ENCODE measurements around the gene ANKUB1. TPM values are rescaled to one million over a fixed set of nuclear protein-coding genes. Genes with fewer than 3 reads are reported as not detected.

Gene ANKUB1
- total RNA-seq, 1 experiment from 2014 or later, result not detected

DNA sequence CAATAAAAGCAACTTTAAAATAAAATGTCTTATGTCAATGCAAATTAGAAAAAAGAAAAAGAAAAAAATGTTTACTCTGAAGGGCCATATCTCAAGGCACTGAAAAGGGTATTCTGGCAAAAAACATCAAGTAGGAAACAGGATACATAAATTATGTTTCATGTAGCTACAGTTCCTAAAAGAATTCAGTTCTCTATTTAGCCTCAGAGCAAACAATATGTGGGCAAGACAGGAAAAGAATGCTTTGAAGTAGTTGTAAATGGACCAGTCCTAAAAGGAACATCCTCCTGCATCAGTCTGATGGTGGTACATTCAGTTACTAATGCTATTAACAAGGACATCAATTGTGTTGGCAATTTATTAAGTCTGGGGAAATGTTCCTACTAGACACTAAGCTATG lies 48.2 kb downstream of the ANKUB1 start:
- ChIA-PET CTCF (no interaction called here), POLR2A (interaction anchor here (1.1 kb wide), 1 partner anchor 8 kb away, joined by 3 read pairs; the partner anchor contains the start of gene COMMD2), RAD21 (ENCODE audit: low non-redundant PET in 1 of 2, low total read pairs in 2 of 2, uncharacterized antibody in 2 of 2, unreplicated experiment in 2 of 2) (no interaction called here)
- Histone ChIP-seq H4K20me1 (ENCODE audit: insufficient read depth) (no peaks in the 10 kb centered on the region), H3K4me1 (ENCODE audit: control insufficient read depth in 1 of 2, insufficient read depth in 2 of 2, low read length in 2 of 2) (no peaks in the 10 kb centered on the region), H3K4me3 (replicated peaks in 1 of 2; ENCODE audit: low read depth in 1 of 2, low read length in 2 of 2) (no peak overlapping the region), H3K27ac (ENCODE audit: low read depth, low read length) (no peak overlapping the region), H3K9me2 (ENCODE audit: insufficient read depth) (no peaks in the 10 kb centered on the region), H3K36me3 (ENCODE audit: control insufficient read depth in 1 of 2, insufficient read depth in 2 of 2, low read length in 2 of 2) (peaks cover 37 to 42% of the 10 kb centered on the region in 2 experiments), H3K79me2 (ENCODE audit: insufficient read depth, low read length) (no peaks in the 10 kb centered on the region; the same call in 1 of the 2 replicates), H3K9ac (ENCODE audit: low read length) (no peak overlapping the region), H3K27me3 (ENCODE audit: insufficient read depth, low read length) (no peaks in the 10 kb centered on the region), H3K4me2 (ENCODE audit: low read length) (no peak overlapping the region), H2AFZ (ENCODE audit: low read depth, low read length, poor library complexity, severe bottlenecking) (no peak overlapping the region), H3K9me3 (ENCODE audit: control insufficient read depth in 1 of 2, insufficient read depth in 1 of 2, low read depth in 1 of 2, low read length in 2 of 2) (no peaks in the 10 kb centered on the region)
- intact Hi-C loops (cut with micrococcal nuclease), result no loop called here
- no TSS peak for BruUV-seq (replicated peaks)
- TF ChIP-seq EZH2phosphoT487 (IDR thresholded peaks at IDR 0.05; ENCODE audit: borderline replicate concordance) (no peak), SP1 (IDR thresholded peaks at IDR 0.05; ENCODE audit: low read depth) (no peak), ZBTB33 (IDR thresholded peaks at IDR 0.05; ENCODE audit: extremely low read depth, insufficient replicate concordance, low read length) (no peak), EZH2 (IDR thresholded peaks at IDR 0.05) (no peak), CEBPB (IDR thresholded peaks at IDR 0.05; ENCODE audit: low read depth) (no peak), YY1 (IDR thresholded peaks at IDR 0.05; ENCODE audit: extremely low read depth, insufficient replicate concordance, low read depth, low read length) (no peak), POLR2A (IDR thresholded peaks at IDR 0.05; ENCODE audit: borderline replicate concordance, extremely low read depth, insufficient read depth, insufficient read length) (no peak), TCF7L2 (IDR thresholded peaks at IDR 0.05; ENCODE audit: borderline replicate concordance, extremely low read depth, insufficient read depth, insufficient read length) (no peak), RAD21 (IDR thresholded peaks at IDR 0.05; ENCODE audit: low read depth) (no peak), SIN3A (IDR thresholded peaks at IDR 0.05; ENCODE audit: low read depth) (no peak), SRF (IDR thresholded peaks at IDR 0.05; ENCODE audit: low read depth) (no peak), JUND (IDR thresholded peaks at IDR 0.05) (no peak), ZFX (IDR thresholded peaks at IDR 0.05) (no peak), POLR2AphosphoS5 (IDR thresholded peaks at IDR 0.05; ENCODE audit: low read depth, low read length) (no peak), ZNF274 (IDR thresholded peaks at IDR 0.05; ENCODE audit: low read depth, low read length) (no peak)
- TF ChIP-seq, protein P1, sequence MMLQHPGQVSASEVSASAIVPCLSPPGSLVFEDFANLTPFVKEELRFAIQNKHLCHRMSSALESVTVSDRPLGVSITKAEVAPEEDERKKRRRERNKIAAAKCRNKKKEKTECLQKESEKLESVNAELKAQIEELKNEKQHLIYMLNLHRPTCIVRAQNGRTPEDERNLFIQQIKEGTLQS (IDR thresholded peaks at IDR 0.05), result no peak
- TF ChIP-seq, protein P2, sequence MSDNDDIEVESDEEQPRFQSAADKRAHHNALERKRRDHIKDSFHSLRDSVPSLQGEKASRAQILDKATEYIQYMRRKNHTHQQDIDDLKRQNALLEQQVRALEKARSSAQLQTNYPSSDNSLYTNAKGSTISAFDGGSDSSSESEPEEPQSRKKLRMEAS (IDR thresholded peaks at IDR 0.05), result no peak
- DNase-seq (ENCODE audit: low read depth, low spot score) (no peak), ATAC-seq (no peak)

Measured in HCT116 (cell line).